ENCODE data around the gene SLC25A22. TPM values are rescaled to one million over a fixed set of nuclear protein-coding genes. Genes with fewer than 3 reads are reported as not detected.

The SLC25A22 gene
- total RNA-seq, 6 experiments from 2014 or later: 20.6 to 40.2 (median 29.9) TPM

DNA sequence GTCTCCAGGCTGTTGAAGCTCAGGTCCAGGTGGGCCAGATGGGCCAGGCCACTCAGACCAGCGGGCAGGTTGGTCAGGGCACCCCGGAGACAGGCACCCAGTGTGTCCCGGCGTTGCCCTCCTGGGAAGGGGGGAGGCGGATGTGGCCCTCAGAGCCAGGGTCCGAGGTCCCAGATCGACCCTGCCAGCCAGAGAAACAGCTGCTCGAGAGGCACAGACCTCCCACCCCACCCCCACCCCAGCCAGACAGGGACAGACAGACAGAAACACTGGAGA is 5.3 kb upstream of the SLC25A22 start:
- ATAC-seq (no peak), DNase-seq (peak in 1 of 3 donors; percentile 55)
- Histone ChIP-seq H3K36me3 (no peaks in the 10 kb centered on the region), H3K9me3 (no peaks in the 10 kb centered on the region), H3K4me1 (peaks cover 0 to 20% (median 6%) of the 10 kb centered on the region in 4 donors), H3K27me3 (no peaks in the 10 kb centered on the region), H3K27ac (no peak overlapping the region), H3K4me3 (no peak overlapping the region)
- WGBS (ENCODE audit: insufficient coverage, low coverage, low lambda C conversion rate, missing lambda C conversion rate): no CpG with 5 or more reads among the region's 8 CpGs
- intact Hi-C loops (cut with DNase I): no loop called here
- TF ChIP-seq CTCF (IDR thresholded peaks at IDR 0.05) (no peak), POLR2A (IDR thresholded peaks at IDR 0.05) (no peak)

DNA sequence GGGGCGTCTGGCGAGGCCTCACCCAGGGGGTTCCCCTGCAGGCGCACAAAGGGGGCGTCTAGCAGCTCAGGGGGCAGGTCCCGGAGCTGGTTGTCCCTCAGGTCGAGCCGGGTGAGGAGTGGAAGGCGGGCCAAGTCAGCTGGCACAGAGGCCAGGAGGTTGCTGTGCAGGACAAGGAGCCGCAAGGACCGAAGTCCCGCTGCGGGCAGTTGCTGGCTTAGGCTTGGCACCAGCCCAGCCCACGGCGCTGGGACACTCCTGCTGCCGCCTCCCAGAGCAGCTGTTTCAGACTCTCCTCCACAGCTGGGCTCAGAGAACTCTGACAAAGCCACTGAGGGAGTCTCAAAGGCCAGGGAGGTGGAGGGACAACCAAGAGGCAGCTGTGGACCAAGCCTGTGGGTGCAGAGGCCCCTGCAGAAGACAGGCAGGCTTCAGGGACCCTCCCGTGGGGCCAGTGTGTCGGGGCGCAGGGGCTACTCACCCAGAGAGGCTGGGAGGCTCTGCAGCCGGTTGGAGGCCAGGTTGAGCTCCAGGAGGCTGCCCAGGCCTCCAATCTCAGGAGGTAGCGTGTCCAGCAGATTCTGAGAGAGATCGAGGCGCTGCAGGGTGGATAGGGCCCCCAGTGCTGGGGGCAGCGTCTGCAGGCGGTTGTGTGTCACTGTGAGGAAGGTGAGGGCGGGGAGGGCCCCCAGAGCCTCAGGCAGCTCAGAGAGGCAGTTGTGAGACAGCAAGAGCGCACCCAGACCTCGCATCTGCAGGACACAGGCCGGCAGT is 4.8 kb upstream of the SLC25A22 start:
- TF ChIP-seq POLR2A (IDR thresholded peaks at IDR 0.05) (no peak), CTCF (IDR thresholded peaks at IDR 0.05) (no peak)
- no peaks in the 10 kb centered on the region for H3K36me3 ChIP-seq
- DNase-seq (no peak), ATAC-seq (no peak)
- H3K27me3 ChIP-seq: no peaks in the 10 kb centered on the region
- intact Hi-C loops (cut with DNase I): no loop called here
- H3K4me3 ChIP-seq: no peak overlapping the region
- peaks cover 0 to 18% (median 5%) of the 10 kb centered on the region in 4 donors for H3K4me1 ChIP-seq
- H3K9me3 ChIP-seq: no peaks in the 10 kb centered on the region
- 93% methylated on average over 8 of the region's 28 CpGs for WGBS (ENCODE audit: insufficient coverage, low coverage, low lambda C conversion rate, missing lambda C conversion rate)
- no peak overlapping the region for H3K27ac ChIP-seq

- ATAC-seq (no peak), DNase-seq (no peak)
- 100% methylated on average over 1 of the region's 21 CpGs for WGBS (ENCODE audit: insufficient coverage, low coverage, low lambda C conversion rate, missing lambda C conversion rate)
- no peak overlapping the region for H3K4me3 ChIP-seq
- intact Hi-C loops (cut with DNase I): no loop called here
- TF ChIP-seq POLR2A (IDR thresholded peaks at IDR 0.05): no peak
- no peak for TF ChIP-seq CTCF (IDR thresholded peaks at IDR 0.05)
- peaks cover 0 to 26% (median 7%) of the 10 kb centered on the region in 4 donors for H3K4me1 ChIP-seq
- no peaks in the 10 kb centered on the region for H3K27me3 ChIP-seq
- no peak overlapping the region for H3K27ac ChIP-seq
- no peaks in the 10 kb centered on the region for H3K36me3 ChIP-seq
- H3K9me3 ChIP-seq: no peaks in the 10 kb centered on the region
Observed at GRCh38 chr11:802018-802617, 4.0 kb upstream of the SLC25A22 start.

GRCh38 chr11:801097-801780 is 3.2 kb upstream of the SLC25A22 start:
- 84% methylated on average over 13 of the region's 20 CpGs for WGBS (ENCODE audit: insufficient coverage, low coverage, low lambda C conversion rate, missing lambda C conversion rate)
- Histone ChIP-seq H3K36me3 (no peaks in the 10 kb centered on the region), H3K4me1 (peaks cover 0 to 35% (median 15%) of the 10 kb centered on the region in 4 donors), H3K4me3 (no peak overlapping the region), H3K9me3 (no peaks in the 10 kb centered on the region), H3K27ac (no peak overlapping the region), H3K27me3 (no peaks in the 10 kb centered on the region)
- intact Hi-C loops (cut with DNase I): no loop called here
- ATAC-seq: no peak
- no peak for TF ChIP-seq POLR2A (IDR thresholded peaks at IDR 0.05)
- TF ChIP-seq CTCF (IDR thresholded peaks at IDR 0.05): no peak
- no peak for DNase-seq
